IPS-11a (cell line): ENCODE data around the gene EPOP.
A peak's percentile ranks its signal among the peaks of the same experiment; 100 is the strongest.

ENCODE experiments used
- H3K4me3 ChIP-seq: one replicate; pipeline ENCODE4 v1.5.1; 2013; ENCODE audit warnings: low read depth, low read length, control low read depth

EPOP gene

GRCh38 chr17:38706505-38707216 lies 31.9 kb upstream of the EPOP start:
- H3K4me3 ChIP-seq: peak overlapping the region; percentile 50

- peak overlapping the region; percentile 50 for H3K4me3 ChIP-seq
Observed at GRCh38 chr17:38705803-38706504, 31.2 kb upstream of the EPOP start.

GRCh38 chr17:38705523-38705802 lies 30.7 kb upstream of the EPOP start:
- peak overlapping the region; percentile 50 for H3K4me3 ChIP-seq

- H3K4me3 ChIP-seq: peak within 1 kb of the TSS; percentile 50
Observed at GRCh38 chr17:38704606-38705522, 30.1 kb upstream of the EPOP start, which contains the start of gene MLLT6. Gene MLLT6 (plus strand): TSS chr17:38705273. CDS start chr17:38705633, 360 bp downstream.

GRCh38 chr17:38703742-38704605 lies 29.2 kb upstream of the EPOP start:
- H3K4me3 ChIP-seq: peak overlapping the region; percentile 27

GRCh38 chr17:38702916-38703741 lies 28.4 kb upstream of the EPOP start:
- H3K4me3 ChIP-seq: peak overlapping the region; percentile 39

- H3K4me3 ChIP-seq: peak overlapping the region; percentile 45
Observed at GRCh38 chr17:38702166-38702915, 27.6 kb upstream of the EPOP start.

- peak overlapping the region; percentile 45 for H3K4me3 ChIP-seq
Observed at GRCh38 chr17:38701504-38702165, 26.9 kb upstream of the EPOP start.

GRCh38 chr17:38698760-38699159 lies 24.0 kb upstream of the EPOP start:
- H3K4me3 ChIP-seq: no peak overlapping the region

- H3K4me3 ChIP-seq: no peak overlapping the region
Observed at GRCh38 chr17:38697061-38697820, 22.5 kb upstream of the EPOP start.

- no peak overlapping the region for H3K4me3 ChIP-seq
Observed at GRCh38 chr17:38693700-38694329, 19.1 kb upstream of the EPOP start.

GRCh38 chr17:38691154-38691553 lies 16.4 kb upstream of the EPOP start:
- H3K4me3 ChIP-seq: no peak overlapping the region

GRCh38 chr17:38690386-38690785 lies 15.6 kb upstream of the EPOP start:
- no peak overlapping the region for H3K4me3 ChIP-seq

- H3K4me3 ChIP-seq: no peak overlapping the region
Observed at GRCh38 chr17:38687286-38687685, 12.5 kb upstream of the EPOP start.

- no peak overlapping the region for H3K4me3 ChIP-seq
Observed at GRCh38 chr17:38685491-38685890, 10.7 kb upstream of the EPOP start.

- no peak overlapping the region for H3K4me3 ChIP-seq
Observed at GRCh38 chr17:38681096-38681495, 6.3 kb upstream of the EPOP start.

GRCh38 chr17:38677819-38678218 lies 3.1 kb upstream of the EPOP start:
- H3K4me3 ChIP-seq: no peak overlapping the region
